ENCODE results near the gene MMP2.

The MMP2 gene

DNA sequence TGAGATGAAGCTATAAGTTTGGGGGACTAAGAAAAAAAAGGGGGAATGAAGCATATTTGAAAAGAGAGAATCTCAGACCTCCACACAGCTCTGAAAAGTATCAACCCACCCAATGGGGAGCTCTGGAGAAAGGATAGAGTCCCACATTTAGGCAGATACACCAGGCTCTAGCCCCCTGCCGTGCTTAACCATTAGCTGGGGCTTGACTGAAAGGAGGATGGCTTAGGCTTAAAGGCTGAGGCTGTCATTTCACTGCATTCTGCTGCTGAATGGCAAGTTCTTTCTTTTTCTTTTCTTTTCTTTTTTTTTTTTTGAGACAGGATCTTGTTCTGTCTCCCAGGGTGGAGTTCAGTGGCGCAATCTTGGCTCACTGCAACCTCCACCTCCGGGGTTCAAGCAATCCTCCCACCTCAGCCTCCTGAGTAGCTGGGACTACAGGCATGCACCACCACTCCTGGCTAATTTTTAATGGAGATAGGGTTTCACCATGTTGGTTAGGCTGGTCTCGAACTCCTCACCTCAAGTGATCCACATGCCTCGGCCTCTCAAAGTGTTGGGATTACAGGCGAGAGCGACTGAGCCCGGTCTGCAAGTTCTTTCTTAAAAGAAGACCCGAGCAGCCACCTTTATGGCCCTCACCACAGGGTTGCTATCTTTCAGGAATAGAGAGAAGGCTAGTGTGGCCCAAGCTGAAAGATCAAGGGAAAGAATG, 9.0 kb upstream of the MMP2 start:
- DNase-seq (ENCODE audit: low spot score) = no peak

DNA sequence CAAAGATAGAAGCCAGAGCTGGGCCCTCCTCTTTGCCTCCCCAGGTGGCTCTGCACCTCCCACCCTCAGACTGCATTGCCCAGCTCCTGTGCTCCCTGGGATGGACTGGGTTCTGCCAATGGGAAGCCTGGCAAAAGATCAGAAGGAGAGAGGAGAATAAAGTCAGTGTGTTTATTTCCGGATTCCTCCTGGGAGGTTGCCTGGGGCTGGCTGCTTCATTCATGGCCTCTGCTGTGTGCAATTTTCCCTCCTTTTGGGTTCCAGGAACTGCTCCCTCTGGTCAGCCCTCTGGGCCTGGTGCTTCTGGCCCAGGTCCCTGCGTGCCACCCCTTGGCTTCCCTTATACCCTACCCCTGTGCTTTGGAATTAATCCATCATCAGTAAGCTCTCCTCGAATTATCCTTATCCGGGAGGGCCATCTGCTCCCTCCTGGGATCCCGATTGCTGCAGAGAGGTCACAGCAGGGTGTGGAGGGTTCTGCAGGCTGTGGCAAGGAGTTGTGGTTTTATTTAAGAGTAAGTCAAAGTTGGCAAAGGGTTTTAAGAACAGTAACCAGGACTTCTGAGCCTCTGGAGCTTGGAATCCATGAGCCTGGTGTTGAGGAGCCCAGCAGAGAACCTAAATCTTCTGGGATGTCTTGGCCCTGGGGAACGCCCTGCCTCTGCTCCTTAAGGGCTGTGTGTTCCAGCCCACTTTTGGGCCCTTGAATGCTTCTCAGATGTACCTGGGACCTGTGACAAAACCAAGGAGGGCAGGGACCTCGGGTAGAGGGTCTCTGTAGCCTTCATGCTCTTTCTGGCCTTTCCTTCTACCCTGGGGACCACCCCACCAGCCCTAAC, 8.2 kb upstream of the MMP2 start:
- no peak for DNase-seq (ENCODE audit: low spot score)

DNA sequence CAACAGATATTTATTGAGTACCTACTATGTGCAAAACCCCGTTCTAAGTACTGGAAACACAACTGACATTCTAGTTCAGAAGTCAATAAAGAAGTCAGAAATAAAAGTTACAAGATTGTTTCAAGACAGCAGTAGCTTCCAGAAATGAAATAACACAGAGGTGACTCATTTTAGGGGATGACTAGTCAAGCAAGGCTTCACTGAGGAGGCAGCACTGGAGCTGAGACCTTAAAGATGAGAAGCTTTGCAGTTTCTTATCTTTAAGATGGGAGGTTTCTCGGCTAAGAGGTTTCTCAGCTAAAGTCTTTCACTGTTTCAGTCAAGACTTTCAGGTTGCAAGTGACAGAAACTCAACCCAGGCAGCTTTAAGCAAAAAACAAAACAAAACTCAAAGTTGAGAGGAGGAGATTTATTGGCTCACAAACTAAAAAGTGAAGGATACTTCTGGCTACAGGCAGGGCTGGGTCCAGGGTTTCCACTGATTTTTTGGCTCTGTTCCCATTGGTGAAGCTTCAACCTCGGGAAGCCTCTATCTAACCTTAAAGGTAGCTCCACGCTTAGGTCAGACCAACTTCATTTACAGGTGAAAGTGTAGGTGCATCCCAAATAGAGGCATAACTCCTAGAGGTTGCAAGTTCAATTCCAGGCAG, 7.4 kb upstream of the MMP2 start:
- DNase-seq (ENCODE audit: low spot score) = no peak

- DNase-seq (ENCODE audit: low spot score) = no peak
These were observed 5.4 kb upstream of the MMP2 start for GRCh38 chr16:55473587-55473986.

DNA sequence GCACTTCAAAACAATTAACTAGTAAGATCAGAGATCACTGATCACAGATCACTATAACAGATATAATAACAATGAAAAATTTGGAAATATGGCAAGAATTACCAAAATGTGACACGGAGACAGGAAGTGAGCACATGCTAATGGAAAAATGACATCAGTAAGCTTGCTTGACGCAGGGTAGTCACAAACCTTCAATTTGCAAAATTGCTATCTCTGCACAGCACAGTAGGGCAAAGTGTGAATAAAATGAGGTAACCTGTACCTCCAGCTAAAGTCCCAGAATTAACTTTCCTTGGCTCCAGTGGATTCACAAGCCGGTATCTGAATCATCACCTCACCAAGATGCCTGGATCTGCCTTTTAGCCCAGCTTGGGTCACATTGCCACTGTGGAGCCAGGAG, 4.2 kb upstream of the MMP2 start:
- no peak for DNase-seq (ENCODE audit: low spot score)

DNA sequence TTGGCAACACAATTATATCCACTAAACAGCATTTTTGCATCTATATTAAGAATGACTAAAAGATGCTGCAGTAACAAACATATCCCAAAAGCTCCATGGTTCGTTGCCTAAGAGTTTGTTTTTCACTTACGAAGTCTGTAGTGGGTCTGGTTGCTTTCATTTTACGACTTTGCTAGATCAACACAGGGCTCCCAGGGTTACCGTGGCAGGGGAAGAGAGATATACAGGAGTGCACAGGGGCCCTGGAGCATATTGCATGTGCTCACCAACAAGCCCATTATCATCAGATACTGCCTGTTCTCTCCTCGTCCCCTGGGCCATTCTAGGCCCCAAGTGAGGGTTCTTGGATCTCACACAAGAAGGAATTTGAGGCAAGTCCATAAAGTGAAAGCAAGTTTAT, 3.1 kb upstream of the MMP2 start:
- DNase-seq (ENCODE audit: low spot score) = no peak

- DNase-seq (ENCODE audit: low spot score) = no peak
These were observed 2.1 kb upstream of the MMP2 start for GRCh38 chr16:55476625-55477533.

GRCh38 chr16:55477736-55478135, 1.3 kb upstream of the MMP2 start:
- DNase-seq (ENCODE audit: low spot score) = no peak

DNA sequence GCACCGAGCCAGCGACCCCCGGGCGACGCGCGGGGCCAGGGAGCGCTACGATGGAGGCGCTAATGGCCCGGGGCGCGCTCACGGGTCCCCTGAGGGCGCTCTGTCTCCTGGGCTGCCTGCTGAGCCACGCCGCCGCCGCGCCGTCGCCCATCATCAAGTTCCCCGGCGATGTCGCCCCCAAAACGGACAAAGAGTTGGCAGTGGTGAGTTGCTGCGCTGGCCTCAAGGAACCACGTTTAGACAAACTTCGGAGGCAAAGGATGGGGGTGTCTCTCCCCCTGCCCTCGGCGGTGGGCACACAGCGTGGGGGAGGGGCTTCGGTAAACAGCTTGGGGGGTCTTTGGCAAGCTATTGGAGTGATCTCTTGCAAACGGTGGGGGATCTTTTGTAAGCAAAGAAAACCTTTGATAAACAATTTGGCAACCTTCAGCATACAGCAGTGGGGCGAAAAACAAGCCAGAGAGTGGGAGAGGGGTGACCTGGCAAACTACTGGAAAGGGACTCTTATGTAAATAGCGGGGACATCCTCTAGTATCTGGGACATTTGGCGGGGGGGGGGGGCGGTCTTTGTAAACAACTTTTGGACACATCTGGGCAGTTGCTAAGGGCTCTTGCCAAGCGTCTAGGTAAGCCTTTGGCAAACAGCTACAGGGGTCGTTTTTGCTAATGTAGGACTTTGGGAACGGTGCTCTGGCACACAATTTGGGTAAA, 587 bp downstream of the MMP2 start:
- no peak for DNase-seq (ENCODE audit: low spot score)

DNA sequence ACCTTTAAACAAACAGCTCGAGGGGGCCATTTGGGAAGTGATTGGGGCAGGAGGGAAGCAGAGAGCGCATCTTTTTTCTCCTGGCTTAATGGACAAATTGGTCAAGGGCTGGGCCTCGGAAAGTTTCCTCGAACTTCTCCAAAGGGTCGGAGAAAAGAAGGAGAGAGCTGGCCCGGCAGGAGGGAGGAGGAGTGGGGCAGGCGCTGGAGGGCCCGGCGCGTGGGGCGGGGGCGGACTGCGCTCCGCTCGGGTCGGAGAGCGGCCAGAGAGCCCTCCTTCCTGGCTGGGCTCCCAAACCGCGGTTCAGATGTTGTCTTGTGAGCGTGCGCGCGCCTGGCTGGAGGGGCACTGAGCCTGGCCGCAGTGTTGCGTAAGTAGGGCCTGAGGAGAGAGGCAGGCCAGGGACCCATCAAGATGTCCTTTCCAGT, 1.2 kb downstream of the MMP2 start:
- DNase-seq (ENCODE audit: low spot score) = no peak

GRCh38 chr16:55481023-55481422, 2.0 kb downstream of the MMP2 start:
- DNase-seq (ENCODE audit: low spot score) = no peak

- no peak for DNase-seq (ENCODE audit: low spot score)
These were observed 3.1 kb downstream of the MMP2 start for GRCh38 chr16:55482056-55482455.

- no peak for DNase-seq (ENCODE audit: low spot score)
These were observed 8.2 kb downstream of the MMP2 start for GRCh38 chr16:55487048-55487803.

GRCh38 chr16:55488306-55488705, 9.3 kb downstream of the MMP2 start:
- no peak for DNase-seq (ENCODE audit: low spot score)

- DNase-seq (ENCODE audit: low spot score) = no peak
These were observed 10.3 kb downstream of the MMP2 start for GRCh38 chr16:55489119-55489955.

- DNase-seq (ENCODE audit: low spot score) = no peak
These were observed 10.9 kb downstream of the MMP2 start for GRCh38 chr16:55489956-55490265.

- DNase-seq (ENCODE audit: low spot score) = no peak
These were observed 11.3 kb downstream of the MMP2 start for GRCh38 chr16:55490301-55490700.

- DNase-seq (ENCODE audit: low spot score) = no peak
These were observed 12.7 kb downstream of the MMP2 start for GRCh38 chr16:55491691-55492090.

GRCh38 chr16:55492756-55493380, 13.9 kb downstream of the MMP2 start:
- DNase-seq (ENCODE audit: low spot score) = no peak

Data from hematopoietic multipotent progenitor cell treated with erythropoietin and hydrocortisone succinate and interleukin-3 and kit ligand, for 17 days (in vitro differentiated cells).